Gastrocnemius medialis (tissue), 4 donors: ENCODE measurements around the gene HOXA3. TPM values are rescaled to one million over a fixed set of nuclear protein-coding genes. Genes with fewer than 3 reads are reported as not detected.

Experiments
- ATAC-seq, 2 donors: fragments of 150-250 bp; one replicate each; pipeline ENCODE4 v1.9.1; 2016
- DNase-seq, 2 donors: peaks; one replicate each; pipeline ENCODE4 v3.0.0-alpha.2; 2019
- H3K27ac ChIP-seq, 4 donors: fragments of 200-600 bp; sonication (generic); 1 replicate in 1 of 4; 2 replicates in 3 of 4; pipeline ENCODE4 v1.5.1; 2016 to 2018; ENCODE audit warnings: mild to moderate bottlenecking in 2 of 4, moderate library complexity in 1 of 4
- H3K27me3 ChIP-seq, 3 donors: fragments of 200-600 bp; sonication (generic) in 2 of 3; 1 replicate in 1 of 3; 2 replicates in 2 of 3; pipeline versions ENCODE4 v1.5.1 to v1.6.0; 2016 to 2019; ENCODE audit warnings: mild to moderate bottlenecking in 1 of 3, moderate library complexity in 1 of 3
- H3K36me3 ChIP-seq, 2 donors: fragments of 200-600 bp; sonication (generic) in 1 of 2; one replicate each; pipeline ENCODE4 v1.5.1; 2017 to 2018
- H3K4me1 ChIP-seq, 2 donors: fragments of 200-600 bp; sonication (generic) in 1 of 2; one replicate each; pipeline ENCODE4 v1.5.1; 2016 to 2017; ENCODE audit warnings: mild to moderate bottlenecking in 2 of 2
- H3K4me3 ChIP-seq, 4 donors: fragments of 200-600 bp; sonication (generic) in 3 of 4; 1 replicate in 1 of 4; 2 replicates in 3 of 4; pipeline ENCODE4 v1.5.1; 2016 to 2019; ENCODE audit warnings: mild to moderate bottlenecking in 2 of 4
- H3K9me3 ChIP-seq, 3 donors: fragments of 200-600 bp; sonication (generic) in 2 of 3; 1 replicate in 1 of 3; 2 replicates in 2 of 3; pipeline ENCODE4 v1.5.1; 2016 to 2019
- POLR2A ChIP-seq, 2 donors: fragments of 450-650 bp; IDR thresholded peaks; one replicate each; pipeline ENCODE4 v1.6.1; 2017; ENCODE audit warnings: antibody characterized with exemption in 2 of 2, mild to moderate bottlenecking in 2 of 2, moderate library complexity in 2 of 2
- in situ Hi-C, 4 donors: fragments of 200-750 bp; cut with MboI; loops; one replicate each; pipeline versions ENCODE4 v1.15.0 to v1.8.0; 2017; ENCODE audit warnings: low sequenced_read_pairs in 4 of 4
- intact Hi-C: fragments of 100-400 bp; cut with DNase I; formaldehyde crosslinking; loops from one replicate; pipeline ENCODE4 v1.15.1; 2023; ENCODE audit warnings: low total_unique reads
- total RNA-seq, 4 donors: library from RNA; depleted of rRNA; stranded (reverse); fragments of >200 nt; gene quantifications; one replicate each; pipeline versions ENCODE4 v1.1.0 to v1.2.3, GENCODE V29; 2016
- TF ChIP-seq, protein P1 (sequence below), 5 experiments: fragments of 450-650 bp in 3 of 5; fragments of 200-600 bp in 2 of 5; sonication (generic) in 2 of 5; IDR thresholded peaks in 4 of 5; conservative IDR thresholded peaks in 1 of 5; 1 replicate in 4 of 5; 2 replicates in 1 of 5; pipeline ENCODE4 v1.5.1; 2016 to 2019; ENCODE audit warnings: antibody characterized with exemption in 5 of 5, mild to moderate bottlenecking in 3 of 5, moderate library complexity in 3 of 5

HOXA3 gene
- total RNA-seq, 4 donors from 2014 or later, result 0.53 to 6.2 (median 3.0) TPM

DNA sequence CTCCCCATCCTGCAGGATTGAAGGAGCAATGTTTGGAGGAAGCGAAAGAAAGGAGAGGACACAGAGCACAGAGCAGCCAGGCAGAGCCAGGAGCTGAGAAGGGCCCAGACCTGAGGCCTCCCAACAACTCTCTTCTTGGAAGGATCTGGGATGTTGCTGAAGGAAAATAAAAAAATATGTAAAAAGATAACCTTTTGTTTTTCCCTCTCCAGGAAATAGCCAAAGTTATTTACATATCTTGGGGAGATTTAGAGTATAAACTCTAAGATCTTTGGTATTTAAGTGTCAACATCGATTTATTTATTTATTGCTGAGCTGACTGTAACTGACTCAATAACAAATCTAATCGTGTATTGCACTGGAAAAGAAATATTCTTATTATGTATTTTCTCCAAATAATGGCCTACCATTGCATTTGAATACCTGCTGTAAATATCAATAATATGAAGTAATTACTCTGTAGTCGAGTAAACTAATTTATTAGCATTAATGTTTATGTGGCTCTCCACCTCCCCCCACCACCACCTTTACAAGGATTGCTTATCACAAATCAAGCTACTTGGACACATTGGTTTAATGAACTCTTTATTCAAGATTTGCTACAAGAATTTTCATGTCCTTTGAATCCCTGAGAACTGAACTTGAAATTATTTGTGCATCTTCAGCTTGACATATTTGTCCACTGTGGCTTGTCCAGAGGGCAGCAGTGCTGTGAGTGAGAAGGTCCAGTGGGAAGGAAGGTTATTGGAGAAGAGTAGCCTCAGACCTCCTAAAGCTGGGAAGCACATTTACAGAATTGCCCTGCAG lies 34.5 kb upstream of the HOXA3 start:
- peak overlapping the region; percentile 90 to 99 (median 95) for H3K27ac ChIP-seq
- in situ Hi-C loops, result loop anchor here in 3 of 4 donors (10.0 to 25.0 kb wide), 5 partner anchors 900 to 1425 kb away; partner anchors contain the start of gene CREB5 (in 1 of the 3)
- intact Hi-C loops, result loop anchor here (5.0 to 10.0 kb wide), 2 partner anchors 1225 to 1438 kb away; partner anchors contain the start of gene CREB5
- no peak for DNase-seq
- no peaks in the 10 kb centered on the region for H3K36me3 ChIP-seq
- TF ChIP-seq POLR2A (IDR thresholded peaks at IDR 0.05), result no peak
- TF ChIP-seq, protein P1, sequence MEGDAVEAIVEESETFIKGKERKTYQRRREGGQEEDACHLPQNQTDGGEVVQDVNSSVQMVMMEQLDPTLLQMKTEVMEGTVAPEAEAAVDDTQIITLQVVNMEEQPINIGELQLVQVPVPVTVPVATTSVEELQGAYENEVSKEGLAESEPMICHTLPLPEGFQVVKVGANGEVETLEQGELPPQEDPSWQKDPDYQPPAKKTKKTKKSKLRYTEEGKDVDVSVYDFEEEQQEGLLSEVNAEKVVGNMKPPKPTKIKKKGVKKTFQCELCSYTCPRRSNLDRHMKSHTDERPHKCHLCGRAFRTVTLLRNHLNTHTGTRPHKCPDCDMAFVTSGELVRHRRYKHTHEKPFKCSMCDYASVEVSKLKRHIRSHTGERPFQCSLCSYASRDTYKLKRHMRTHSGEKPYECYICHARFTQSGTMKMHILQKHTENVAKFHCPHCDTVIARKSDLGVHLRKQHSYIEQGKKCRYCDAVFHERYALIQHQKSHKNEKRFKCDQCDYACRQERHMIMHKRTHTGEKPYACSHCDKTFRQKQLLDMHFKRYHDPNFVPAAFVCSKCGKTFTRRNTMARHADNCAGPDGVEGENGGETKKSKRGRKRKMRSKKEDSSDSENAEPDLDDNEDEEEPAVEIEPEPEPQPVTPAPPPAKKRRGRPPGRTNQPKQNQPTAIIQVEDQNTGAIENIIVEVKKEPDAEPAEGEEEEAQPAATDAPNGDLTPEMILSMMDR (IDR thresholded peaks at IDR 0.05 in 4 of 5, conservative IDR thresholded peaks at IDR 0.05 in 1 of 5), result no peak
- peaks cover 0 to 8% (median 3%) of the 10 kb centered on the region in 3 donors for H3K27me3 ChIP-seq
- no peak for ATAC-seq
- peaks cover 25 to 51% of the 10 kb centered on the region in 2 donors for H3K4me1 ChIP-seq
- peak overlapping the region; percentile 61 to 92 (median 70) for H3K4me3 ChIP-seq
- H3K9me3 ChIP-seq, result no peaks in the 10 kb centered on the region

DNA sequence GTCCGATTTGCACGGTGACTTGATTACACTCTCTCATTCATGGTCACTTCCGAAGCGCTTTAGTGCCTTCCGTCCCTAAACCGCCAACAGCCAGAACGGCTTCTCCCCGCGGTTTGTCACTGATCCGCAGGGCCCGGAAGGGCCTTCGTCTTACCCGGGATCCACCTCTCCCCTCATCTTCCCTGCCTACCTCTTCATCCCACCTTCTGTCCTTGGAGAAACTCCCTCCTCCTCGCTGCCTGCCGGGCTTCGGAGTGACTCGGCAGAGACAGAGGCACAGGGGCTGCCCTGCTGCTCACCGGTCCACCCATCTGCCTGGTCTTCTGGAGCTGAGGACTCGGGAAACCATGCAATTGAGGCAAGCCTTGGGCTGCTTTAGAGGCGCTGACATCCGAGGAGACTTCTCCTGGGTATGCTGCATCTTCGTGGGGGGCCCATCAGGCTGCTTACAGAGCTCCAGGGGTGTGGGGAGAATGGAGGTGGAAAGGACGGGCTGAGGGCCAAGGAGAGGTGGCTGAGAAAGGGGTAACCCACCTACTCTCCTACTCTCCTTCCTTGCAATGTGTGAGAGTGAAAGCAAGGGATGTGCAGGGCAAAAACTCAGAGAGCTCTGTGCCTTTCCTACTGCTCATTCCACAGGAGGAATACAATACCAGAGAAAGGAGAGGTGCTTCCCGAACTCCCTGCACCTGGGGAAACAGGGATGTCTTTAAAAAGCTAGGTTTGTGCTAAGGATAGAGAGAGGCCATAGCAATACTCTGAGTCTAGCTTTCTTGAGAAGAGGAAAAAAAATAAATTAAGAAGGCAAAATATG lies 33.7 kb upstream of the HOXA3 start:
- Histone ChIP-seq H3K4me3 (peak overlapping the region; percentile 61 to 92 (median 70)), H3K36me3 (no peaks in the 10 kb centered on the region), H3K27me3 (peaks cover 0 to 8% (median 3%) of the 10 kb centered on the region in 3 donors), H3K27ac (peak overlapping the region; percentile 90 to 99 (median 95)), H3K4me1 (peaks cover 25 to 52% of the 10 kb centered on the region in 2 donors), H3K9me3 (no peaks in the 10 kb centered on the region)
- no peak for ATAC-seq
- peak in 1 of 2 donors; percentile 25 for DNase-seq
- in situ Hi-C loops (loop anchor here in 3 of 4 donors (10.0 to 25.0 kb wide), 5 partner anchors 901 to 1424 kb away; partner anchors contain the start of gene CREB5 (in 1 of the 3)), intact Hi-C loops (loop anchor here (5.0 to 10.0 kb wide), 2 partner anchors 1226 to 1439 kb away; partner anchors contain the start of gene CREB5)
- TF ChIP-seq POLR2A (IDR thresholded peaks at IDR 0.05), result no peak
- TF ChIP-seq, protein P1 (IDR thresholded peaks at IDR 0.05 in 4 of 5, conservative IDR thresholded peaks at IDR 0.05 in 1 of 5), result no peak

DNA sequence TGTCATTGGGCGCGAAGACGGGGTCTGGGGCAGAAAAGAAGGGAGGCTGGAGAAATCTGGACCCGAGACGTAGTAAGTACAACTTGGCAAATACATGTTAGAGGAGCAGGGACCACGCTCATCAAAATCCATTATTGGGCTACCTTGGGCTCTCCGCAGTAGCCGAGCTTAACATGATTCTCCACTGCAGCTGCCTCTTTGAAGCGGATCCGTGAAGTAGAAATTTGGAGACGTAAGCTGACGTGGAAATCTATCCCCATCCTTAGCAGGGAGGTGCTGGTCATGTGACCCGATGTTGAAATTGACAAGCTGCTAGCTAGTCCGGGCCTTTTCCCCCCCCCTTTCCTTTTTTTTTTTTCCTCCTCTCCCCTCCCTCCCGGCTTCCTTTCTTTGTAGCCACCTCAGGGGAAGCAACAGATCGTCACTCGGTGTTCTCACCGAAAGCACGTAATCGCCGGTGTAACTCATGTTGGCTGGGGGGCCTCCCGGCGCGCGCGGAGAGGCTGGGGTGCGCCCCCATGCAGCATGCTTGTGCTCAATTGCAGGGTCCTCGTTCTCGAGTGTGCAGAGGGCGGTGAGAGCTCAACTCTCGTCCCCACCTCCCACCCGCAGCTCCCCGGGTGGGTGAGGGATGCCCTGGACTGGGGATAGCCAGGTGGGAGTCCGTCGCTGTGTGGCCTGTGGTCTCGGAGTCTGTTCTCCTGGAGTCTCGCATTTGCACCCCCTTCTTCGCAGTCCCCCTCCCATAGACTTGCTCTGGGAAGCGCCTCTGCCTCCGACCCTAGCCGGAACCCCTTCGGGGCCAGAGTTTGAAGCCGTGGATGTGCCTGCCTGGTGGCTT lies 32.9 kb upstream of the HOXA3 start, which contains the start of gene HOXA11:
Gene HOXA11 (minus strand): TSS at position 220 of the 841 bp plus-strand sequence. CDS start 88 bp downstream, at position 132.
- H3K27ac ChIP-seq, result peak within 1 kb of the TSS; percentile 90 to 99 (median 95)
- peak within 1 kb of the TSS; percentile 61 to 92 (median 70) for H3K4me3 ChIP-seq
- H3K36me3 ChIP-seq, result no peaks in the 10 kb centered on the region
- intact Hi-C loops (loop anchor here (5.0 to 10.0 kb wide), 2 partner anchors 1227 to 1440 kb away; partner anchors contain the start of gene CREB5), in situ Hi-C loops (loop anchor here in 3 of 4 donors (10.0 to 25.0 kb wide), 5 partner anchors 902 to 1423 kb away; partner anchors contain the start of gene CREB5 (in 1 of the 3))
- H3K9me3 ChIP-seq, result no peaks in the 10 kb centered on the region
- TF ChIP-seq POLR2A (IDR thresholded peaks at IDR 0.05), result peak; percentile 82 to 84
- TF ChIP-seq, protein P1 (IDR thresholded peaks at IDR 0.05 in 4 of 5, conservative IDR thresholded peaks at IDR 0.05 in 1 of 5), result no peak
- peak; percentile 90 to 93 for DNase-seq
- H3K27me3 ChIP-seq, result peaks cover 0 to 8% (median 3%) of the 10 kb centered on the region in 3 donors
- peaks cover 30 to 48% of the 10 kb centered on the region in 2 donors for H3K4me1 ChIP-seq
- peak; percentile 69 to 81 for ATAC-seq
